ENCODE results near the gene KRCC1. TPM values are rescaled to one million over a fixed set of nuclear protein-coding genes. Genes with fewer than 3 reads are reported as not detected.

Gene KRCC1
- total and polyA plus RNA-seq, 2 experiments from 2014 or later: 10.3 to 12.5 TPM

DNA sequence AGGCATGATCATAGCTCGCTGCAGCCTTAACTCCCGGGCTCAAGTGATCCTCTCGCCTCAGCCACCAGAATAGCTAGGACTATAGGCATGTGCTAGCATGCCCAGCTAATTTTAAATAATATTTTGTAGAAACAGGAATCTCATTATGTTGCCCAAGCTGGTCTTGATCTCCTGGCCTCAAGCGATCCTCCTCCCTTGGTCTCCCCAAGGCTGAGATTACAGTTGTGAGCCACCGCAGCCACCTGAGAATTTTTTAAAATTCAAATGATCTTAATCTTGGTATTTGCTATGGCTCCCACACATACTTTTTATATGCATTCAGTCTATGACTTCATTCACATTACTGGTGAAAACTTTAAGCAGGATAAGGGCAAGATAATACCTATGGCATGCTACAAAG, 13.1 kb downstream of the KRCC1 start:
- Histone ChIP-seq H3K27ac (ENCODE audit: low read depth) (peak overlapping the region; percentile 43; the same call in 1 of the 2 replicates), H3K4me2 (no peak overlapping the region)

More for the DNA sequence above, 13.1 kb downstream of the KRCC1 start:
- Mint-ChIP-seq H3K4me3 (no peak overlapping the region), H3K4me1 (peaks cover 6% of the 10 kb centered on the region; the same call in 2 of the 3 replicates), H3K27ac (peak overlapping the region; percentile 86; the same call in 1 of the 2 replicates), H3K27me3 (ENCODE audit: insufficient read depth, low read depth, poor library complexity) (no peaks in the 10 kb centered on the region), H3K36me3 (ENCODE audit: low read depth) (no peaks in the 10 kb centered on the region; the same call in 2 of the 3 replicates), H3K9me3 (no peaks in the 10 kb centered on the region)
- Histone ChIP-seq H3K36me3 (ENCODE audit: insufficient read depth) (no peaks in the 10 kb centered on the region), H3F3A (replicated peaks; ENCODE audit: low read depth) (no peaks in the 10 kb centered on the region), H2AFZ (no peak overlapping the region), H3K9me2 (ENCODE audit: insufficient read depth) (no peaks in the 10 kb centered on the region), H3K79me2 (replicated peaks; ENCODE audit: insufficient read depth) (no peaks in the 10 kb centered on the region), H3K27me3 (ENCODE audit: insufficient read depth) (no peaks in the 10 kb centered on the region), H4K20me1 (replicated peaks; ENCODE audit: insufficient read depth) (no peaks in the 10 kb centered on the region), H3K4me3 (no peak overlapping the region), H3K4me1 (ENCODE audit: insufficient read depth) (no peaks in the 10 kb centered on the region)
- TF ChIP-seq, protein P1, sequence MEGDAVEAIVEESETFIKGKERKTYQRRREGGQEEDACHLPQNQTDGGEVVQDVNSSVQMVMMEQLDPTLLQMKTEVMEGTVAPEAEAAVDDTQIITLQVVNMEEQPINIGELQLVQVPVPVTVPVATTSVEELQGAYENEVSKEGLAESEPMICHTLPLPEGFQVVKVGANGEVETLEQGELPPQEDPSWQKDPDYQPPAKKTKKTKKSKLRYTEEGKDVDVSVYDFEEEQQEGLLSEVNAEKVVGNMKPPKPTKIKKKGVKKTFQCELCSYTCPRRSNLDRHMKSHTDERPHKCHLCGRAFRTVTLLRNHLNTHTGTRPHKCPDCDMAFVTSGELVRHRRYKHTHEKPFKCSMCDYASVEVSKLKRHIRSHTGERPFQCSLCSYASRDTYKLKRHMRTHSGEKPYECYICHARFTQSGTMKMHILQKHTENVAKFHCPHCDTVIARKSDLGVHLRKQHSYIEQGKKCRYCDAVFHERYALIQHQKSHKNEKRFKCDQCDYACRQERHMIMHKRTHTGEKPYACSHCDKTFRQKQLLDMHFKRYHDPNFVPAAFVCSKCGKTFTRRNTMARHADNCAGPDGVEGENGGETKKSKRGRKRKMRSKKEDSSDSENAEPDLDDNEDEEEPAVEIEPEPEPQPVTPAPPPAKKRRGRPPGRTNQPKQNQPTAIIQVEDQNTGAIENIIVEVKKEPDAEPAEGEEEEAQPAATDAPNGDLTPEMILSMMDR (conservative IDR thresholded peaks at IDR 0.05; ENCODE audit: low read depth in 2 of 2): no peak
- TF ChIP-seq EZH2phosphoT487 (IDR thresholded peaks at IDR 0.05; ENCODE audit: unreplicated experiment) (no peak), NANOG (IDR thresholded peaks at IDR 0.05; ENCODE audit: borderline replicate concordance) (no peak), ZNF331 (CRISPR knock-in tag; IDR thresholded peaks at IDR 0.05; ENCODE audit: low read depth) (no peak), ZNF114 (CRISPR knock-in tag; IDR thresholded peaks at IDR 0.05) (no peak), POLR2AphosphoS5 (IDR thresholded peaks at IDR 0.05; ENCODE audit: low read depth) (no peak), ZNF462 (CRISPR knock-in tag; IDR thresholded peaks at IDR 0.05) (no peak), JUNB (IDR thresholded peaks at IDR 0.05; ENCODE audit: unreplicated experiment) (no peak), STAT1 (IDR thresholded peaks at IDR 0.05; ENCODE audit: unreplicated experiment) (no peak), REST (IDR thresholded peaks at IDR 0.05; ENCODE audit: unreplicated experiment) (no peak), CREB1 (CRISPR knock-in tag; IDR thresholded peaks at IDR 0.05; ENCODE audit: low read depth) (no peak), EZH2 (IDR thresholded peaks at IDR 0.05; ENCODE audit: low read depth, unreplicated experiment) (no peak)
- TF ChIP-seq, protein P2, sequence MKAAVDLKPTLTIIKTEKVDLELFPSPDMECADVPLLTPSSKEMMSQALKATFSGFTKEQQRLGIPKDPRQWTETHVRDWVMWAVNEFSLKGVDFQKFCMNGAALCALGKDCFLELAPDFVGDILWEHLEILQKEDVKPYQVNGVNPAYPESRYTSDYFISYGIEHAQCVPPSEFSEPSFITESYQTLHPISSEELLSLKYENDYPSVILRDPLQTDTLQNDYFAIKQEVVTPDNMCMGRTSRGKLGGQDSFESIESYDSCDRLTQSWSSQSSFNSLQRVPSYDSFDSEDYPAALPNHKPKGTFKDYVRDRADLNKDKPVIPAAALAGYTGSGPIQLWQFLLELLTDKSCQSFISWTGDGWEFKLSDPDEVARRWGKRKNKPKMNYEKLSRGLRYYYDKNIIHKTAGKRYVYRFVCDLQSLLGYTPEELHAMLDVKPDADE (IDR thresholded peaks at IDR 0.05): no peak
- DNase-seq (ENCODE audit: low spot score) (no peak), ATAC-seq (no peak)

All from GM23338 (cell line).